Kidney tubule cell (primary cell): ENCODE results near the gene SLC51B.
A peak's percentile ranks its signal among the peaks of the same experiment; 100 is the strongest.
"Not testable (repeated sequence)": the region's sequence is repeated elsewhere in the genome, so short reads cannot be mapped to it uniquely, and the experiment has no call there.

Experiments used
- DNase-seq: peaks from one replicate; pipeline ENCODE4 v3.0.0-alpha.2; 2018; ENCODE audit warnings: low spot score

Gene SLC51B

DNA sequence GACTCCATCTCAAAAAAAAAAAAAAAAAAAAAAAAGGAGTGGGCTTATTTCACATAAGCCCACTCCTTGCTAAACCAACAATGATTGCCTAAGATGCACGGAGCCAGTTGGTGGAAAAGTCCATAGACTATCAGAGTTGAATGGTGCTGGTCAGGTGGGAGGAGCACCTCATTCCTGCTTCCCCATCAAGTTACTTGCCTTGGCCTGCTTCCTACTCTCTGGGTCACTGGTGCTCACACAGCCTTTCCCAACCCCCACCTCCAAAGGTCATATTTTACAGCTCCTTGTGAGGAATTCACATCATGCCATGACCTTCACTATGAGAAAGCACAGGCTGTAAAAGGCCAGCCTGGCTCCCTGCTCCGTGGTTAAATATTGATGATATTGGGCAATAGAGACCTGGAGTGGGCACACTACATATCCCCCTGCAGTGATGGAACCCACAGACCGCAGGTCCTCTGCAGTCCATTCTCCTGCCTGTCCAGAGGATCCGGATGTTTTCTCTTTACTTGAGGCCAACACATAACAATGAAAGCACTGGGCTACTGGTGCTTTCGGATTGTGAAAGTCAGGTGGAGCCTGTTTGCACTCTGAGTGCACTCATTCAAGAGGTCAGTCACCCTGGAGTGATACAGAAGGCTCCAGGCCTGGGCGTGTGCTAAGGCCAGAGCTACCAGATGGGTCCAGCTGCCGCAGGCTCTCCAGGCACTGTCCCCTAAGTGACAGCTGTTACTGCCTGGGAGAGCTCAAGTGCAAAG is at the start of gene SLC51B:
Gene SLC51B, plus strand, starts transcription at position 664 of the 758 bp plus-strand sequence. CDS start 4,618 bp downstream, outside the sequence.
- DNase-seq = peak; percentile 60

DNA sequence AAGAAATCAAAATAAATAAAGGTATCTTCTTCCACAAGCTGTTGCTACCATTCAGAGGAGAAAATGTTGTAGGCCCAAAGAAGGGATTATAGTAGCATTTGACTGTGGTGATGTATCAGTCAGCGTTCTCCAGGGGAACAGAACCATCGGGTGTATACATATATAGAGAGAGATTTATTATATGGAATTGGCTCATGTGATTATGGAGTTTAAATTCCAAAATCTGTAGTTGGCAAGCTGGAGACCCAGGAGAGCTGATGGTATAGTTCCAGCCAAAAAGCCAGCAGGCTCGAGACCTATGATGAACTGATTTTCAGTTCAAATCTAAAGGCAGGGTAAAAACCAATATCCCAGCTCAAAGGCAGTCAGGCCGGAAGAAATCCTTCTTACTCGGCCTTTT is 48.1 kb upstream of the SLC51B start:
- no peak for DNase-seq

DNA sequence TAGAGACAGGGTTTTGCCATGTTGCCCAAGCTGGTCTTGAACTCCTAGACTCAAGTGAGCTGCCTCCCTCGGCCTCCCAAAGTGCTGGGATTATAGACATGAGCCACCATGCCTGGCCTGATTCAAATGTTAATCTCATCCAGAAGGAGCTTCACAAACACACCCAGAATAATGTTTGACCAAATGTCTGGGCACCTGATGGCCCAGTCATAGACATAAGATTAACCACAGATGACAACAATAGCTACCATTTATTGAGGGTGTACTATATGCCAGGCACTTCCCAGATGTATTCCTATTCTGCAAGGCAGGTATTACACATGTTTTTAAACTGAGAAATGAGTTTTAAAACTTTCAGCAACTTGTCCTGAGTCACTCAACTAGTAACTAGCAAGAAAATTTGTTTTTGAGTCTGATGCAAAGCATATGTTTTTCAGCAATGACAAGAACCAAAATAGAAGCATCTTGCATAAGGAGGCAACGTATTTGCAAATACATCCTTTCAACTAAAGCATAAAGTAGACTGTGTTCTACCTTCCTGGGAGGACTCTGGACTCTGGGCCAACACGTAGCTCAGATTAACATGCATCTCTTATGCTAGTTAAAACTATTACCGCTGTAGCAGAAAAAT is 47.3 kb upstream of the SLC51B start:
- DNase-seq = no peak

DNA sequence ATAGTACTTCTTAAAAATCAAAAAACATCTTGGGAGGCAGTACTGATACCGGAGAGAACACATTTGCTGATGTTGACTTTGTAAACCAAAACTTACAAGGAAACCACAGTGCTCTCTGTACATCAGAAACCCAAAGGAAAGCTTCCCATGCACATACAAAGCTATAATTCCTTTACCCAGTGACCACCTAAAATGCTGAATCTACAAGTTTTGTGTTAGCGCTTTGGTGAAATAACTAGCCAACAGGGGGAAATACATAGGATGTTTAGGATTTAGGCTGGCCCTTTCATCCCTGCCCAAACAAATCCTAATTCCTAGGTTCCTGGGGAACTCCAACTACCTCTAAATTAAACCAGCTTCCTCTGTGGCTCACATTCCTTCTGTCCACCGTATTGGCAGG is 40.2 kb upstream of the SLC51B start:
- no peak for DNase-seq

DNA sequence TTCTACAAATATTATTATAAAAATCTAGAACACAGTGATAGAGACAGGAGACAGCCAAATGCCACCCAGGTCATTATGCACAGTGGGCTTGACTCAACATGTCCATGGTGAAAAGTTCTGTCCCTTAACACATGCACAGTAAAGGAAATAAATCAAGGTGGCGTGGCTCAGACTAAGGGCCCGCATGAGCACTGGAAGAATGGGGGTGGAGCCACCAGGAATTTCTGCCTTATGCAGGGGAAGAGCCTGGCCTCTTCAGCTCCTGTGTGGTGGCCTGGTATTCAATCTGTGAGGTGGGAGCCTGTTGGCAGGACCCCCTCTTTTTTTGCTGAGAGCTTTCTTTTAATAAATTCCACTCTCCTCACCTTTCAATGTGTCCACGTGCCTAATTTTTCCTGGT is 38.3 kb upstream of the SLC51B start:
- DNase-seq = no peak

DNA sequence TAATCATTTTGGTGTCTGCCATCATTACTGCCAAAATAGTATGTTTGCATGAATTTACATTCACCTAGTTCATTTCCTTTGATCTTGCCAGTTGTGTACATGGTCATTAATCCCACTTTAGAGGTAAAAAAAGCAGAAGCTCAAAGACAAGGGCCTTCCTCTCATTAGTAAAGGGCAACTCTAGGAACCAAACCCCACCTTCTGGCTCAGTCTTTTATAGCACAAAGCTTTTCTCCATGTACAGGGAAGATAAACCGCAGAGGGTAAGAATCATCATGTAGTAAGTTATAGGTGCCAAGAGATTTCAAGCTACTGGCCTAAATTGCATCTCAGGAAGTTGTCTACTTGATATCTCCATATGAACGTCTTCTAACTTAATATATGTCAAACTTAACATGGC is 36.2 kb upstream of the SLC51B start:
- no peak for DNase-seq

DNA sequence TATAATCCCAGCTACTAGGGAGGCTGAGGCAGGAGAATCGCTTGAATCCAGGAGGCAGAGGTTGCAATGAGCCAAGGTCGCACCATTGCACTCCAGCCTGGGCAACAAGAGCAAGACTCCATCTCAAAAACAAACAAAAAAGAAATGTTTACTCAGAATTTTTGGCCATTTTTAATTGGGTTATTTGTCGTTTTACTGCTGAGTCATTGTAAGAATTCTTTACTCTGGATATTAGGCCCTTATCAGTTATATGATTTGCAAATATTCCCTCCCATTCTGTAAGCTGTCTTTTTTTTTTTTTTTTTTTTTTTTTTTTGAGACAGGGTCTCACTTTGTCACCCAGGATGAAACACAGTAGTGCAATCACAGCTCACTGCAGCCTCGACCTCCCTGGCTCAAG is 34.0 kb upstream of the SLC51B start:
- DNase-seq = not testable (repeated sequence)

DNA sequence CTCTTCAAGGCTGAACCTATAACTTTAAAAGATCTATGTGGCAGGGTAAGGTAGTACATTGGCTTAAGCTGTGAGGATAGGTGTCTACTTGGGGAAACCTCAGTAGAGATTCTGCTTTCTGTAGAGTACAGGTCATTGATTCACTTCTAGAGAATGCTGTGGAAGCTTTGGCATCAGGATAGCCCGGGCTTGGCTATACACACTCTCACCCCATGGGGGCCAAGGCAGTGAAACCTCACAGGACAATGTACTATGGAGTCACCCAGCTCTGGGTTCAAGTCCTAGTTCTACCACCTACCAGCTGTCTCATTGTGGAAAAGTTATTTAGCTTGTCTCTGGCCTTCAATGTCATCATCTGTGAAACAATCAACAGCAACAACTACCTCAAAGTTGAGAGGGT is 24.8 kb upstream of the SLC51B start:
- DNase-seq = peak; percentile 10

DNA sequence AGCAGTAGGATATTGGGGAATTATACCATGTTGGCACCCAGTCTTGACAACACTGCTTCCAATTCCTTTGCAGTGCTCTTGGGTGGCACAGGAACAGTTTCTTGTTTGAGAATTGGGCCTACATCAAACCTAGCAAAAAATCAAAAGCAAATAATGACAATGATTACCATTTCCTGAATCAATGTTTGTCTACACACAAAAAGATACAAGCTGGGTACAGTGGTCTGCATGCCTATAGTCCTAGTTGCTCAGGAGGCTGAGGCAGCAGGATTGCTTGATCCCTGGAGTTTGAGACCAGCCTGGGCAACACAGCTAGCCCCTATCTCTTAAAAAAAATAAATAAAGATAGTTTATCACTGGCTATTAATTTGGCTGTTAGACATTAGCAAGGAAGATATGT is 23.7 kb upstream of the SLC51B start:
- DNase-seq = no peak

DNA sequence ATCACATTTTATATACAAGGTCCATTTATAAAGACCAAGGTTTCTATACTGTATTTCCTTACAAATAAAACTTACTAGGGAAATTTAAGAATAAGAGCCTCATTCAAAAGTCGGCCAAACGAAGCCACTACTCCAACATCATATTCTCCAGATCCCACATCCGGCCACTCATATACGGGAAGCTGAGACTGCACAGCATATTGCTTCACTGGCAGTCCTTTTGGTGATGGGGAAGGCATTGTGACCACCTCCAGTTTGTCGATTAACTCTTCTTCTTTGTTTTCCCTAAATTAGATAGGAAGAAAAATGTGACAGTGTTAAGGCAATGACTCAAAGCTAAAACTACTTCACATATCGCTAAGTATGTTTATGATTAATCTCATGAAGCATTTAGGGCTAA is 18.4 kb upstream of the SLC51B start:
- peak; percentile 27 for DNase-seq

DNA sequence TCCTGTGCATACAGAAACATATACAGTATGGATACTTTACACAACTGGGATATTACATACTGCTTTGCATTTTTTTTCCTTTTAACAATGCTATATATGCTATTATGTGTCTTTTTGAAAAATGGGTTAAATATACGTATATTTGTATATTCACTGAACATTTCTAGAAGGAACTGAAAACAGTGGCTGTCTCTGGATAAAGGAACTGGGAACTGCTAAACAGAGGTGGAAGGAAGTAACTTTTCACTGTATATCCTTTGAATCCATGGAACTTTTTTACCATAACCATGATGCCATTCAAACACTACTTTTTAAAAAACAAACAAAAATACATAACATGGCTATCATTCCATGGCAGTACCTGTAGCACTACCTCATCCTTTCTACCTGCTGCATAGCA is 17.6 kb upstream of the SLC51B start:
- no peak for DNase-seq

DNA sequence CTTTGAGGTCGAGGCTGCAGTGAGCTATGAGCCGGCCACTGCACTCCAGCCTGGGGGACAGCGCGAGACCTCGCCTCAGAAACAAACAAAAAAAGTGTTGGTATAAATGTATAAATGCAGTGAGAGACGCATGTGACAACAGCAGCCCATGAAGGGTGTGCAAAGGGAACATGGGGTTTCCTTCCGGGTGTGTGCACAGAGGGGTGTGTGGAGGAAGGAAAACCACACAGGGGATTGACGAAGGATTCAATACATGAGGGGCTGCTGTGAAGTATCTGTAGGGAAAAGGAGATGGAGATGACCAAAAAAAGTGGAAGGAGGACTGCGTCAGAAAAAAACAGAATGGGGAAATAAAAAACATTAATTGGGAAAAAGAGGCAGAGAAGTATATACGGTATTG is 16.8 kb upstream of the SLC51B start:
- no peak for DNase-seq

DNA sequence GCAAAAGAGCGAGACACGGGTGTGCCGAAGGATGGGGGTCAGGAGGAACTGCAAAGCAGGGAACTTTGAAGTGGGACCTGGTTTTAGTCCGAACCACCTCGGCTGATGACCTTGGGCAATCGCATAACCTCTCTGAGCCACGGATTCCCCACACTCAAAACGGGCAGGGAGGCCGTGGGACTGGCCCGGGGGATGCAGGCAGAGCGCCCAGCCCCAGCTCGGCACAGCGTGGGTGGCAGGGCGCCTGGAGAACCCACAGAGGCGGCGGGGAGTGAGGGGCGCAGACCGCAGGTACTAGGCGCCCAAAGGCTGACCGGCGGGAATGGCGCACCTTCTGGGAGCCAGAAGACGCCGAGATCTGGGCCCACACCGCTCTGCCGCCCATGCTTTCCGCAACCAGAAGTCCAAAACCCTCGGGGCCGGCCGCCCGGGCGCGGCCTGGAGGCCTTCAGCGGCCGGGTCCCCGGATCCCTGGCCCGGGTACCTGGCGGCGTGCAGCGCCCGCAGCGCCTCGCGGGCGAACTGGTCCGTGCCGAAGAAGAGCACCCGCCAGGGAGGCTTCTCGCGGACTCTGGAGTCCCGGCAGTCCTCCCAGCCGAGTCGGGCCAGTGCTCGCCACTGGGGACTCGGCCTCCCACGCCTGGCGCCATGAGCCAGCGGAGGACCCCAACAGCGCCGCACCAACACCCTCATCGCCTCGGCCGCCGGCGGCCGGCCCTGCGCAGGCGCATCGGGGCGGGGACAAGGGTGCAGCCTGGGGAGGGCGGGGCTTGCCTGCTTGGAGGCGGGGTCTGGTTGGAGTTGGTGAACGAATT is 16.1 kb upstream of the SLC51B start, which contains the start of gene MTFMT:
Gene MTFMT, minus strand, starts transcription at position 719 of the 815 bp plus-strand sequence. Its CDS starts 26 bp downstream, at position 693.
- DNase-seq = peak; percentile 82

DNA sequence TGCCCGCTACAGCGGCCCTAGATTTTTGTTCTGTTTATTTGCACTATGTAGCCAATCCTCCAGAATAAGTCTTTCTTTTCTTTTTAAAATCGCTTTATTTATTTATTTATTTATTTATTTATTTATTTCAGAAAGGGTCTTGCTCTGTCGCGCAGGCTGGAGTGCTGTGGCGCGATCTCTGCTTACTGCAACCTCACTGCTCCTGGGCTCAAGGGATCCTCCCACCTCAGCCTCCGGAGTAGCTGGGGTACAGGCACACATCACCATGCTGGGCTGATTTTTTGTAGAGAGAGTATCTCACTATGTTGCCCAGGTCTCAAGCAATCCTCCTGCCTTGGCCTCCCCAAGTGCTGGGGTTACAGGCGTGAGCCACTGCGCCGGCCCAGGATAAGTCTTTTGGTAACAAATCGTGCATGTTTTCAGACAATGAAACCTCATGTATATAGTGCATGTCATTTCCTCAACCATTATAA is 15.4 kb upstream of the SLC51B start:
- DNase-seq = no peak

DNA sequence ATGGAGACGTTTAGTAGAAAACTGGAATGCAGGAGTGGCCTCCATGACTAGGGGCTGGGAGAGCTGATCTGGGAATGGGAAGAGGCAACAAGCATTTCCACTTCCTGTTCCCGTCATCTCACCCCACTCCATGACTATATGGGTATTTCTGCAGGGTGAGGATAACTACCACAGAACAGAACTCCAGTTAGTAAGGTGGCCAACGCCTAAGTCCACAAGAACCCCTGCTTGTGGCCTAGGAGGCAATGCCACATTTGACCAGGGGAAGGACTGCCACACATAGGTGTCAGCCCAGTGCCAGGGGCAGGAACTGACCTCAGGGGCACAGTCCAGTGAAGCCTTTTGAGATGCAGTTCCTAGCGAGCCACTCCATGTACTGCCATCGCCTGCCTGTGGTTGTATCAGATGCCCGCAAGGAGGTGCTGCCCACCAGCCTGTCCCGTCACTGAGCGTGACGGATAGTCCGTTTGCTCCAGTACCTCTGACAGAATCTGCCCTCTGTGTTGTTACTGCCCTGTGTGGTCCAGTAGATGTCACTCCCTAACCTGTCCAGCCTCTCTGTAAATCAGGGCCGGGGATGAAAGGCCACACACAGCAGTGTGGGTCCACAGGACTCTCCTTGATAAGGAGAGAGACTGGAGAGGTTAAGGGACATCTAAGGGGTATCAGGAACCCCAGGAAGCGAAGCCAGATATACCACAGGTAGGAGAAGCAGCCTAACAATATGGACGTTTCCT is 12.2 kb upstream of the SLC51B start:
- peak; percentile 90 for DNase-seq

DNA sequence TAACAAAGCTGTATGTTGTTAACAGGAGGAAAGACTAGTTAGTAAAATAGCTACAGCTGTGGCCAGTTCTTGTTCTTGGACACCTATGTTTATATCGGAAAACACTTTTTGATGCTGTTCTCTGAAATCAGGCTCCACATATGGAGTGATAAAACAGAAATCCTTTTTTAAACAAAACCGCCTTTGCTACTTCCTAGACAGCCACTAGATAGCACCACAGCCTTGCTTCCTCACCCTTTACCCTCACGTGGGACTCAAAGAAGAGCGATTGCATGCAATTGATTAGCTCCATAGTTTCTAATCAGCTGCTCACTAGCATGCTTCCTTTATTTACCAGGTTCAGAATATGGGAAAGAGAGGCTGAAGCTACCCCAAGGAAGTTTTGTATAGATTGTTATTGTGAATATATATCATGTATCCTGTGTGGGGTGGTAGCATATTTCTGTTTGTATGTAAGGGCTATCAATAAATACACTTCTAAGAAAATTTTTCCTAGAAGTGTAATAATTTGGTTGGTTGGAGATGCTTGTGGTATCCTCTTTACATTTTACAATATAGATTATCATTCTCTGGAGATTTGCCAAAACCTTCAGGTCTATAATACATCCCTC is 11.4 kb upstream of the SLC51B start:
- peak; percentile 49 for DNase-seq

DNA sequence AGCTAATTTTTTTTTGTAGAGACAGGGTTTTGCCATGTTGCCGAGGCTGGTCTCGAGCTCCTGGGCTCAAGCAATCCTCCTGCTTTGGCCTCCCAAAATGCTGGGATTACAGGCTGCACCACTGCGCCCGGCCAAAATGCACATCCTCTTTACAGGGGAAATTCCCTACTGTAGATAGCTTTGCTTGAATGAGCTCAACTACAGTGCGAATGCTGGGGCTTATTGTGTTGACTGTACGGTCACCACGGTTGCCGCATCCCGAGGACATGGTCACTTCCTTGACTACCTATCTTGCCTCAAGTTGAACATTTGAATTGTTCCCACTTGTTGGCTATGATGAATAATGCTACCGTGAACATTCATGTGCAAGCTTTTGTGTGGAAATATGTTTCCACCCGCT is 10.5 kb upstream of the SLC51B start:
- DNase-seq = peak; percentile 49

DNA sequence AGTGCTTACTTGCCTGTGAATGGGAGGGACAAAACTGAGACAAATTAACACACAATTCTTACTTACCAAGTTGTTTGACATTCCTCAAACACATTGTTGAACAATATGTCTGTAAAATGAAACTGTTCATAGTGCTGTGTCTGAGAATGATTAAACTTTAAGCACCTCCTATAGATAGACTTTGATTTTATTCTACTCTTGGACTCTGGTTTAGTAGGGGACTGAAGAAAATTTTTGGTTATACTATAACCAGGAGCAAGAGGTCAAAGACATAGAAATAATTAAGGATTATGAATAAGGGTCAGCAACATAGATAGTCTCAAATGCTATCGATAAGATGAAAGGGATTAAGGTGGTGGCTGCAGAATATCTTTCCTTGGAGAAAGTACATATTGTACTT is 7.9 kb upstream of the SLC51B start:
- DNase-seq = no peak

DNA sequence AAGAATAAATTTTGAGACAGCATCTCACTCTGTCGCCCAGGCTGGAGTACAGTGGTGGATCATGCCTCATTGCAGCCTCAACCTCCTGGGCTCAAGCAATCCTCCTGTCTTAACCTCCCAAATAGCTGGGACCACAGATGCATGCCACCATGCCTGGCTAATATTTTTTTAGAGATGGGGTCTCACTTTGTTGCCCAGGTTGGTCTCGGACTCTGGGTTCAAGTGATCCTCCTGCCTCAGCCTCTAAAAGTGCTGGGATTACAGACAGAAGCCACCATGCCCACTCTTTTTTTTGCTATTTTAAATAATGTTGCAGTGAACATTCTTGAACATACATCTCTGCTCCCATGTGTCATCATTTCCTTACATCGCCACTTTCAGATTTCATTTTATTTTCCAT is 6.8 kb upstream of the SLC51B start:
- DNase-seq = no peak

DNA sequence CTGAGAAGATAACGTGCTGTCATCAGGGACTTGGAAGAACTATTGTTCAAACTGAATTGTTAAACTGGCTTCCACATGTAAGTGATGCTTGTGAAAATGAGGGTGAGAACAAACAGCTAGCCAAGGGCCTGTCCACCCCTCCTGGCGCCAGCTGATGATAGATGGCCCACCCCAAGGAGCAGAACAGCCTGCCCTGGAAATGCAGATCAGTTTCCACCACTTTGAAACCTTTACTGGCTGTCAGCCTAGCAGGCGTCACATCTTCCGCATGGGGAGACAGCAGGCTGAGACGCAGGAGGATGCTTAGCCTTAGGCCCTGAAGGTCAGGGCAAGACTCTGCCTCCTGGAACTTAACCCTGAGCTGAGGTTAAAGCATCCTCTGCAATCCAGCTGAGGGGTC is 6.4 kb upstream of the SLC51B start:
- DNase-seq = no peak

DNA sequence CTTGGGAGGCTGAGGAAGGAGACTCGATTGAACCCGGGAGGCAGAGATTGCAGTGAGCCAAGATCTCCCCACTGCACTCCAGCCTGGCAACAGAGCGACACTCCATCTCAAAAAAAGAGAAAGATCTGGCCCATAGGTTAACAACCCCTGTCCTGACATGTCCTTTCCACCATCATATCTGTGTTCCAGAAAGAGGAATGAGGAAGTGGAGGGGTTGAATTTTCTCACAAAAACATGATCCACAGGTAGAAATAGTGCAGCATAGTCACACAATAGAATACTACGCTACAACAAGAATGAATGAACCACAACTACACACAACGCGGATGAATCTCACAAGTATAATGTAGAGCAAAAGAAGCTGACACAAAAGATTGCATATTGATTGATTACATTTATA is 4.7 kb upstream of the SLC51B start:
- DNase-seq = no peak

DNA sequence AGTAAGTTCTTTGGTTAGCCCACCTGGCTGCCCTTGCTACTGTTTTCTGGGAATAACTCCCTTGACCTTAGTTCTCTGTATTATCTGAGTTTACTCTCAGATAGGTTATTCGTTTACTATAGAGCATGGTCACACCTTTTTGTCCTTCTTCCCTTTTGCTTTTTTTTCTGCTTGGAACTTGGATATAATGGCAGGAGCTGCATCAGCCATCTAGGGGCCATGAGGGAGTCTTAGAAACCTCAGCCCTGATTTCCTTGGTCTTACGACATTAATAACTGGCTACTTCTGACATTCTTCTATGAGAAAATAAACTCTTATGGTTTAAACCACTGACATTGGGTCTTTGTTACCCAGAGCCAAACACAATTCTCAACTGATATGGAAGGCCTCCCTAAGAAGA is 3.4 kb upstream of the SLC51B start:
- DNase-seq = no peak
